Bronchial epithelial cell (primary cell): ENCODE results near the gene RSPH6A. TPM values are rescaled to one million over a fixed set of nuclear protein-coding genes. Genes with fewer than 3 reads are reported as not detected.

Experiments used
- DNase-seq: peaks from one replicate; pipeline ENCODE4 v3.0.0-alpha.2; 2010; ENCODE audit warnings: low read depth
- FAIRE-seq: peaks from 2 replicates; lab custom pipeline; 2011; peaks lifted over from hg19 to GRCh38; lab: Jason Lieb, UNC
- H3K27me3 ChIP-seq: 2 replicates; pipeline ENCODE4 v1.5.1; 2011; ENCODE audit warnings: low read length; ENCODE audit not compliant: control insufficient read depth, insufficient read depth
- H3K36me3 ChIP-seq: 2 replicates; pipeline ENCODE4 v1.5.1; 2011; ENCODE audit warnings: low read length; ENCODE audit not compliant: control insufficient read depth, insufficient read depth
- H3K4me3 ChIP-seq: 2 replicates; pipeline ENCODE4 v1.5.1; 2011; ENCODE audit warnings: mild to moderate bottlenecking, low read depth, low read length, control low read depth
- total RNA-seq: library from RNA; depleted of rRNA; stranded (reverse); fragments of >200 nt; gene quantifications from 2 replicates; pipeline ENCODE4 v1.2.1, GENCODE V29; 2014
- TF ChIP-seq, protein P1 (sequence below): IDR thresholded peaks from 2 replicates; pipeline ENCODE4 v1.5.1; 2011; ENCODE audit warnings: mild to moderate bottlenecking, moderate library complexity, low read length, control low read depth, inconsistent platforms; ENCODE audit not compliant: insufficient read depth, severe bottlenecking

The RSPH6A gene
- total RNA-seq, 1 donor from 2014 or later: not detected

DNA sequence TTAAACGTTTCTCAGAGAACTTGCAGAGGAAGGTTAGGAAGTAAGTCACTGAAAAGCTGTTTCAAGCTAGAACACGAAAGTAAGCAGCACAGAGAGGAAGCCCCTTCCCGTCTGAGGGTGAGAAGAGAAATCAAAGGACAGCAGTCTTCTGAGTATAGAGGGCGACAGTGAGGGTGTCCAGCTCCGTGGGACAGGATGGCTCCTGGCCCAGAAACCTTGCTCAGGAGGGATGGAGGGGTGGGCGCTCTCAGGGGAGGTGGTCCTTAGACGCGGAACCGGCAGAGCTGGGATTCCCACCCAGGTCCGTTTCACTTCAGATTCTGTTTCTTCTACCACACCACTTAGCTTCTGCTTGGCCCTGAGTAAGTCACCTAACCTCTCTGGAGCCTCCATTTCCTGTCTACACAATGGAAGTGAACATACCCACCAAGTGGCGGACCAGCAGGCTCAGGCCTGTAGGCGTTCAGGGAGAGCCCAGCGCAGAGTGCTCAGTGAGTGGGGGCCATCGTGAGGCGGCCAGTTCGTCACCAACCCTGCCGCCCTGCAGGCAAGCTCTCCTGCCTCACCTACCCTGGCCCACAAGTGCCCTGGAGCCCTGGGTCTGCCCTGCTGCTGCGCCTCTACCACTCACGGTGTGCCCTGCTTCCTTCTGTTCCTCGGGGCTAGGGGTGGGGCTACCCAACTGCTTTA, 5.5 kb upstream of the RSPH6A start:
- FAIRE-seq (no peak), DNase-seq (peak; percentile 57)
- Histone ChIP-seq H3K36me3 (peaks cover 23% of the 10 kb centered on the region), H3K27me3 (no peaks in the 10 kb centered on the region), H3K4me3 (no peak overlapping the region)
- TF ChIP-seq, protein P1, sequence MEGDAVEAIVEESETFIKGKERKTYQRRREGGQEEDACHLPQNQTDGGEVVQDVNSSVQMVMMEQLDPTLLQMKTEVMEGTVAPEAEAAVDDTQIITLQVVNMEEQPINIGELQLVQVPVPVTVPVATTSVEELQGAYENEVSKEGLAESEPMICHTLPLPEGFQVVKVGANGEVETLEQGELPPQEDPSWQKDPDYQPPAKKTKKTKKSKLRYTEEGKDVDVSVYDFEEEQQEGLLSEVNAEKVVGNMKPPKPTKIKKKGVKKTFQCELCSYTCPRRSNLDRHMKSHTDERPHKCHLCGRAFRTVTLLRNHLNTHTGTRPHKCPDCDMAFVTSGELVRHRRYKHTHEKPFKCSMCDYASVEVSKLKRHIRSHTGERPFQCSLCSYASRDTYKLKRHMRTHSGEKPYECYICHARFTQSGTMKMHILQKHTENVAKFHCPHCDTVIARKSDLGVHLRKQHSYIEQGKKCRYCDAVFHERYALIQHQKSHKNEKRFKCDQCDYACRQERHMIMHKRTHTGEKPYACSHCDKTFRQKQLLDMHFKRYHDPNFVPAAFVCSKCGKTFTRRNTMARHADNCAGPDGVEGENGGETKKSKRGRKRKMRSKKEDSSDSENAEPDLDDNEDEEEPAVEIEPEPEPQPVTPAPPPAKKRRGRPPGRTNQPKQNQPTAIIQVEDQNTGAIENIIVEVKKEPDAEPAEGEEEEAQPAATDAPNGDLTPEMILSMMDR: no peak

DNA sequence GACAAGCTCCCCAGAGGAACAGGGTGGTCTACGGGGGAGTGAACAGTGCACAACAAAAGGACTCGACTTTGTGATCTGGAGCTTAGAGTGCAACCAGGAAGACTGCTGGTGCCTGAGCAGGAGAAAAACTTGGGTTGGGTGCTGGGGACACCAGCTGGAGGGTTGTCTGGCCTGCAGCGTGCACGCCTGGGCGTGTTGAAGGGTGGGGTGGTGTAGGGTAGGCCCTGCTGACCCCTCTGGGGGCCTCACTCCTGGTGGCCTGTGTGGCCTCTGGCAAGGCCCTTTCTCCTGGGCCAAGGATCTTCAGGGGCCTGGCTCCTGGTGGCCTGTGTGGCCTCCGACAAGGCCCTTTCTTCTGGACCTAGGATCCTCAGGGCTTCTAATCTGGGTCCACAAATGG, 4.7 kb upstream of the RSPH6A start:
- Histone ChIP-seq H3K27me3 (no peaks in the 10 kb centered on the region), H3K4me3 (no peak overlapping the region), H3K36me3 (peaks cover 18% of the 10 kb centered on the region)
- TF ChIP-seq, protein P1: no peak
- DNase-seq: no peak
- FAIRE-seq: no peak

- FAIRE-seq (no peak), DNase-seq (peak; percentile 22)
- Histone ChIP-seq H3K27me3 (no peaks in the 10 kb centered on the region), H3K36me3 (peaks cover 6% of the 10 kb centered on the region), H3K4me3 (no peak overlapping the region)
- TF ChIP-seq, protein P1: no peak
Measured at GRCh38 chr19:45817725-45818301, 2.7 kb upstream of the RSPH6A start.

GRCh38 chr19:45817010-45817724, 2.1 kb upstream of the RSPH6A start:
- H3K4me3 ChIP-seq: no peak overlapping the region
- FAIRE-seq (no peak), DNase-seq (peak; percentile 83)
- H3K27me3 ChIP-seq: no peaks in the 10 kb centered on the region
- TF ChIP-seq, protein P1: peak; percentile 98
- peaks cover 6% of the 10 kb centered on the region for H3K36me3 ChIP-seq

DNA sequence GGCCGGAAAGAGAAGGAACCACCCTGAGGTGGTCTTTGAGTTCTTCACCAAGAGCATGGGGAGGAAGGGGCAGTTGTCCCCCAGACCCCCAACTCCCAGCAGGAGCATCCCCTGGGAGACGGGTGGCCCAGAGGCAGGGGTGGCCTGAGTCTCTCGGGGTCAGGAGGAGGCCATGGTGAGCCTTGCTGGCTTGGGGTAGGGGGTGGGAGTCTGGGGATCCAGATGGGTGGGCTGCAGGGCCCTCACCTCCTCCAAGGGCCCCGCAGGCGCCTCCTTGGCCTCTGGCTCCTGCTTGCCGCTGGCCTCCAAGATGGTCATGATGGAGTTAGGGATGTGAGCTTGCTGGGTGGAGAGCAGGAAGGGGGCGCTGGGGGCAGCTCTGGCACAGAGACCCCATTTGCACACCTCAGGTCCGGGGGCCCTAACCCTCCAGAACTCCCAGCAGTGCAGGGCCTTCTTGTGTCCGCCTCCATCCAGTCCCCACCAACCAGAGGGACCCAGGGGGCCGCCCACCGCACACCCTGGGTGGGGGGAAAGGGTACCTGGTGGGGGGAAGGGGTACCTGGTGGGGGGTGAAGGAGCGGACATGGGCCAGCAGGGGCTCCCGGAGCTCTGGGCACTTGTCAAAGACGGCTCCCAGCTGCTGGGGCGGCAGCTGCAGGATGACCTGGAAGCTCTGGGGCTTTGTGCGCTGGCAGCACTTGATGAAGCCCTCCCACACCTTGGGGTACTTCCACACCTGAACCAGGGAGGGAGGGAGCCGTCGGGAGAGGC, 1.3 kb upstream of the RSPH6A start:
- Histone ChIP-seq H3K27me3 (no peaks in the 10 kb centered on the region), H3K4me3 (no peak overlapping the region), H3K36me3 (peaks cover 6% of the 10 kb centered on the region)
- DNase-seq: no peak
- no peak for FAIRE-seq
- TF ChIP-seq, protein P1: no peak
